GM12878 (cell line): ENCODE results near the gene ZSCAN26. TPM values are rescaled to one million over a fixed set of nuclear protein-coding genes. Genes with fewer than 3 reads are reported as not detected.

ENCODE experiments used
- CEBPB ChIP-seq, 2 experiments: fragments of 150-350 bp in 1 of 2; IDR thresholded peaks; 2 replicates each; pipeline ENCODE4 v1.6.1; 2012 to 2014; ENCODE audit warnings: low read depth in 2 of 2, low read length in 2 of 2, borderline replicate concordance in 1 of 2, inconsistent platforms in 1 of 2
- EGR1 ChIP-seq, 2 experiments: IDR thresholded peaks; 1 replicate in 1 of 2; 2 replicates in 1 of 2; pipeline ENCODE4 v1.6.1; 2011 to 2012; ENCODE audit warnings: low read depth in 2 of 2, low read length in 2 of 2, borderline replicate concordance in 1 of 2, mild to moderate bottlenecking in 1 of 2, moderate library complexity in 1 of 2
- FOXM1 ChIP-seq: IDR thresholded peaks from 2 replicates; pipeline ENCODE4 v1.6.1; 2012; ENCODE audit warnings: low read depth, mild to moderate bottlenecking, inconsistent platforms, low read length, moderate library complexity
- IRF4 ChIP-seq: IDR thresholded peaks from 2 replicates; pipeline ENCODE4 v1.6.1; 2011; ENCODE audit warnings: low read depth, low read length
- NFIC ChIP-seq: IDR thresholded peaks from 2 replicates; pipeline ENCODE4 v1.6.1; 2012; ENCODE audit warnings: low read depth, mild to moderate bottlenecking, inconsistent platforms, low read length, moderate library complexity
- NFYB ChIP-seq: IDR thresholded peaks from 2 replicates; pipeline ENCODE4 v1.6.1; 2011; ENCODE audit warnings: low read depth, mild to moderate bottlenecking, low read length, improper control_type of control experiment, moderate library complexity; ENCODE audit not compliant: insufficient read depth
- NKRF ChIP-seq: fragments of 450-650 bp; conservative IDR thresholded peaks from 2 replicates; pipeline ENCODE4 v1.6.1; 2017; ENCODE audit warnings: mild to moderate bottlenecking, moderate library complexity
- NR2C2 ChIP-seq: IDR thresholded peaks from 2 replicates; pipeline ENCODE4 v1.6.1; 2011; ENCODE audit warnings: borderline replicate concordance, low read depth; ENCODE audit not compliant: control insufficient read depth, insufficient read length
- PKNOX1 ChIP-seq: fragments of 450-650 bp; IDR thresholded peaks from 2 replicates; pipeline ENCODE4 v1.6.1; 2016; ENCODE audit warnings: mild to moderate bottlenecking
- PML ChIP-seq: IDR thresholded peaks from 2 replicates; pipeline ENCODE4 v1.6.1; 2012; ENCODE audit warnings: low read length, inconsistent platforms
- POLR2AphosphoS5 ChIP-seq: IDR thresholded peaks from 2 replicates; pipeline ENCODE4 v1.6.1; 2011; ENCODE audit warnings: mild to moderate bottlenecking, low read length, inconsistent platforms
- POU2F2 ChIP-seq: IDR thresholded peaks from 3 replicates; pipeline ENCODE4 v1.6.1; 2011; ENCODE audit warnings: low read depth, mild to moderate bottlenecking, low read length, borderline replicate concordance
- PRDM15 ChIP-seq: fragments of 450-650 bp; formaldehyde crosslinking; IDR thresholded peaks from 2 replicates; pipeline ENCODE4 v1.4.0; 2020; ENCODE audit warnings: mild to moderate bottlenecking, moderate library complexity
- RUNX3 ChIP-seq: IDR thresholded peaks from 2 replicates; pipeline ENCODE4 v1.6.1; 2012; ENCODE audit warnings: low read length, inconsistent platforms
- SREBF2 ChIP-seq: IDR thresholded peaks from 2 replicates; pipeline ENCODE4 v1.6.1; 2012; ENCODE audit warnings: mild to moderate bottlenecking, low read length
- STAT1 ChIP-seq: fragments of 450-650 bp; conservative IDR thresholded peaks from 2 replicates; pipeline ENCODE4 v1.6.1; 2014; ENCODE audit warnings: antibody characterized with exemption, mild to moderate bottlenecking
- ZBTB11 ChIP-seq: fragments of 450-650 bp; formaldehyde crosslinking; IDR thresholded peaks from 2 replicates; pipeline ENCODE4 v1.5.0; 2022; ENCODE audit warnings: mild to moderate bottlenecking, missing genetic modification characterization
- ZNF24 ChIP-seq: fragments of 450-650 bp; IDR thresholded peaks from 2 replicates; pipeline ENCODE4 v1.6.1; 2017; ENCODE audit warnings: antibody characterized with exemption, mild to moderate bottlenecking
- polyA plus RNA-seq, 11 experiments: library from polyadenylated mRNA; depleted of rRNA in 4 of 11; unstranded in 6 of 11; stranded (reverse) in 5 of 11; fragments of >200 nt; fragmentation: Nextera tagmentation in 4 of 11; fragmentation: Illumina TruSeq in 1 of 11; extraction: Ambion mirVana in 4 of 11; extraction: Trizol in 1 of 11; gene quantifications; 1 replicate in 1 of 11; 2 replicates in 10 of 11; pipeline versions ENCODE4 v1.2.1 to v1.2.3, GENCODE V29; 2011 to 2016; ENCODE audit warnings: inconsistent platforms in 2 of 11, missing spikeins in 2 of 11, low read depth in 1 of 11
- total RNA-seq, 4 experiments: library from RNA; depleted of rRNA in 3 of 4; stranded (reverse); fragments of >200 nt in 3 of 4; fragmentation: Illumina TruSeq in 1 of 4; extraction: Trizol in 1 of 4; gene quantifications; 2 replicates each; pipeline versions ENCODE4 v1.2.1 to v1.2.3, GENCODE V29; 2013 to 2021

The ZSCAN26 gene
- total and polyA plus RNA-seq, 10 of the 15 experiments (the other 5 are each of a cell fraction or from before 2014, with no cell fraction given), result 4.5 to 13.3 (median 6.5) TPM

- TF ChIP-seq NKRF (0 out of 2 replicates have a peak, but pooled peaks have one; percentile 19), IRF4 (peak; percentile 60; the same call in 1 of the 2 replicates), PML (0 out of 2 replicates have a peak, but pooled peaks have one; percentile 29), NR2C2 (no peak), POU2F2 (no peak), POLR2AphosphoS5 (peak; percentile 62; the same call in 1 of the 2 replicates), STAT1 (0 out of 2 replicates have a peak, but pooled peaks have one; percentile 63), FOXM1 (no peak), NFYB (no peak), SREBF2 (no peak), PKNOX1 (peak; percentile 33; the same call in 1 of the 2 replicates), RUNX3 (peak; percentile 91), ZNF24 (peak; percentile 58; the same call in 1 of the 2 replicates), CEBPB (IDR thresholded peaks at IDR 0.05; ENCODE audit: borderline replicate concordance in 1 of 2, low read depth in 2 of 2, low read length in 2 of 2) (no peak), PRDM15 (CRISPR knock-in tag) (no peak), NFIC (no peak), ZBTB11 (peak; percentile 86), EGR1 (IDR thresholded peaks at IDR 0.05; ENCODE audit: borderline replicate concordance in 1 of 2, low read depth in 2 of 2, low read length in 2 of 2) (peak; percentile 65 to 66)
Observed at GRCh38 chr6:28252009-28252975, 14.7 kb upstream of the ZSCAN26 start, which contains the start of gene ZKSCAN4 (continued).
